GM19239 (cell line): ENCODE results near the gene HPCAL1.
A peak's percentile ranks its signal among the peaks of the same experiment; 100 is the strongest.

ENCODE experiments used
- DNase-seq: peaks from one replicate; pipeline ENCODE4 v3.0.0; 2011; ENCODE audit warnings: low spot score; ENCODE audit not compliant: insufficient read length
- FAIRE-seq: peaks from 2 replicates; lab custom pipeline; 2011; peaks lifted over from hg19 to GRCh38; lab: Jason Lieb, UNC

Gene HPCAL1

DNA sequence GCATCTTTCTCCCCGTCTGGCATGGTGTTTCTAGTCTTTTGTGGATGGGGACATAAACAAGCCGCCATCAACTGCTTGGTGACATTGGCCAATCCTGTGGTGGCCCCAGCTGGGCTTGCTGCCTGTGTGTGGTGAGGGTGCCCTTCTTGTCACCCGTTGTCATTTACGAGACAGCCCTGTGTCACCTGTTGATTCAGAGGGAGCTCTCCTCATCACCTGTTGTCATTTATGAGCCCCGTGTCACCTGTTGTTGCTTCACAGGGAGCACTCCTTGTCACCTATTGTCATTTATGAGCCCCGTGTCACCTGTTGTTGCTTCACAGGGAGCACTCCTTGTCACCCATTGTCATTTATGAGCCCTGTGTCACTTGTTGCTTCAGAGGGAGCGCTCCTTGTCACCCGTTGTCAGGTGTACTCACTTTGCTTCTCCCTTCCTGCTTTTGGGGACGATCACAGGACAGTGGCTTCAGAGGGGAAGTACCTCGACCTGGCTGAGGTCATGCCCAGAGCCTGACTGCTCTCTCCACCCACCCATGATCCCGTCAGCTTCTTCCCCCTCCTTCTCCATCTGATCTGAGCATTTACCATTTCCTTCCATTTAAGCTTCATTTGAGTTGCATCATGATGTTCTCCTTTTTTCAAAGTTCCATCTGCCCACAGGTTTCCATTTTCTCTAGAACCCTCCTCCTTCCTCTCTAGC is 29.1 kb downstream of the HPCAL1 start:
- DNase-seq (peak; percentile 48), FAIRE-seq (peak; percentile 77)

DNA sequence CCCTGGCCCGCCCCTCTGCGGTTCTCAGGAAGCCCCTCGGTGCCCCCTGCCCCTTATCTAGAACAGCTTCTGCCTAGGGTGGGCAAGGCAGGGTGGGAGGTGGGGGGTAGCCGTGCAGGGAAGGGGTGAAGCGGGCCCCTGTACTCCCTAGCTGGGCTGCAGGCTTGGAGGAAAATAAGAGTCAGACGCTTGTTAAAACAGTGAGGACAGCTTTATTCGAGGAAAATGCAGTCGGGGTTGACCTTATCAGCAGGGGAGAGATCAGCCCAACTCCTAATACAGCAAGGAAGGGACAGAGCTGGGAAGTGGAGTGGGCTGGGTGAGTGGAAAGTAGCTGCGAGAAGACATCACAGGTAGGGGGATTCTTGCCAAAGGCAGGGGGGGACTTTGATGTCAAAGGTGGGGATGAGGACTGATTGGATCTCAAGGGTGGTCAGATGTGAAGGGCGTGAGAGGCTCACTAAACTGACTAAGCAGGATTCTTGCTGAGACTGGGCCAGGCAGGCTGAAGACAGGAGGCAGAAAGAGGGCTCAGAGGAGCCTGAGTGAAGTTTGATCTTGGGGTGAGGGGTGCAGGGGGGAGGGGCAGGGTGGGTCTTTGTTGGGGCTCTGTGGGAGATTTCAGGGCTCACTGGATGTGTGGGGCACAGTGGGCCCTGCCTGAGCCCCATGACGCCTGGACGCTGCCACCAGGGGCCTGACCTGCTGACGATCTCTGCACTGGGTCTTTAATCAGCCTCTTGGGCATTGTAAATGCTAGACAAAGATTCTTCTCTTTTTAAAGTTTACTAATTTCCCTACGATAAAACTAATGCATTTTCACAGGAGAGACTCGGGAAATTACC is 29.9 kb downstream of the HPCAL1 start:
- no peak for DNase-seq
- no peak for FAIRE-seq

DNA sequence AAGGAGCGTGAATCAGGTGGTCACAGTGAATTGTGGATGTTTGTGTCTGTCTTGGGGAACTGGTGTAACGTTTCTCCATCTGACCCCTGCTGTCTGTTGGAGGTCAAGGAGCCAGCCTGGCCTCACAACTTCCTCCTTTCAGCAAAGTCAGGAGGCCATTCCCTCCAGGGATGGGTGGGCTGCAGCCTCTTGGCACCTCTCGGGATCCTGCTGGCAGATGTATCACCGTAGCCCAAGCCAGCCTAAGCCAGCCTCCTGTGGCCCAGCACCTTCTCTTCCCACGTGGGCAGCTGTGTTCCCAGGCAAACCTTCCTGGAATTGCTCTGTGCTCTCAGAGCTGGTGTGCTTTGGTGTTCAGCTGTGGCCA is 30.5 kb downstream of the HPCAL1 start:
- FAIRE-seq: no peak
- DNase-seq: no peak

DNA sequence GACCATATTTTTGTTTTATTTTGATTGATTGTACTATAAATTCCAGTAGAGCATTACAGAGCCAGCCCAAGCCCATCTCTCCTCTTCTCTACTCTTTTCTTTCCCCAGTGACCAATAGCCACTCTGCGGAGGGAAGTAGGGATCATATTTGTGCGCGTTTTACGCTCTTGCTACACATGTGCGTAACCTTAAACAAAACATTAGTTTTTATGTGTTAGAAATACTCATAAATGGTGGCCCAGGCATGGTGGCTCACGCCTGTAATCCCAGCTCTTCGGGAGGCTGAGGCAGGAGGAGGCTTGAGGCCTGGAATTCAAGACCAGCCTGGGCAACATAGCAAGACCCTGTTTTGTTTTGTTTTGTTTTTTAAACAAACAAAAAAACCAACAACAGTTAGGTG is 31.3 kb downstream of the HPCAL1 start:
- DNase-seq (no peak), FAIRE-seq (no peak)

DNA sequence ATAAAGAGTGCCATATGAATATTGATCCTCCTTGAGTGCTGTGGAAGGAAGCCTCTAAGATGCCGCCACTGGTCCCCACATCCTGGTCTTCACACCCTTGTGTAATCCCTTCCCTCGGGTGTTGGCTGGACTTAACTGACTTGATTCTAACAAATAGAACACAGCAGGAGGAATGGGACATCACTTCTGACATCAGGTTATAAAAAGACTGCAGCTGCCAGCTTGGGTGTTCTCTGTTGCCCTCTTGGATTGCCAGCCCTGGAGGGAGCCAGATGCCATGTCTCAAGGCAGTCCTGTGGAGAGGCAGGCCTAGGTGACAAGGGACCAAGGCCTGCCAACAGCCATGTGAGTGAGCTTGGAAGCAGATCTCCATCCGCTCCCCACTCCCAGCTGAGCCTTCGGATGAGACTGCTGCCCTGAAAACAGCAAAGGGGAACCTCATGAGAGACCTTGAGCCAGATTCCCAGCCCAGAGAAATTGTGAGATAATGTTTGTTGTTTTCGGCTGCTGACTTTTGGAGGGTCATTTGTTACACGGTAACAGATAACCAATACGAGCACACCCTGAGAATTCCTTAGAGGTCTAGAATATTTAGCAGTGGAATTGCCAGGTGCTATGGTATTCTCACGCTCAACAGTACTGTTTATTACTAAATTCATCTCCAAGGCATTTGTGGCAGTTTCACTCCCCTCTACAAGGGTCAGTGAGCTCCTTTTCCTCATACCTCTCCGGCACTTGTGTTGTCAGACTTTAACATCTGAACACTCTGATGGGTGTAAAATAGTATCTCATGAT is 32.5 kb downstream of the HPCAL1 start:
- no peak for DNase-seq
- no peak for FAIRE-seq

DNA sequence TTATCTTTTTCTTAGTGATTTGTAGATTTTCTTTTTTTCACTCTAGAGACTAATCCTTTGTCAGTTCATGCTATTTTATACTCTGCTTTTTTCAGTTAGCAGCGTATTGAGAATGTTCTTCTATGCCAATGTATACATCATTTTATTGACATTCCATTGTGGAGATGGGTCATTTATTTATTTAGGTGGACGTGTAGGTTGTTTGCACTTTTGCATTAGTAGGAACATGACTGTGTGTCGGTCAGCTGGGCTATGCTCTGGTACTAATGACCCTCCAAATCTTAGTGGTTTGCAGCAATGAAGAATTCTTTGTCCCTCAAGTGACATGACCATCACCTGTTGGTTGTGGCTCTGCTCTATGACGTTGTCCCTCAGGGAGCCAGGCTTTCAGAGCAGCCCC is 33.6 kb downstream of the HPCAL1 start:
- no peak for DNase-seq
- no peak for FAIRE-seq

DNA sequence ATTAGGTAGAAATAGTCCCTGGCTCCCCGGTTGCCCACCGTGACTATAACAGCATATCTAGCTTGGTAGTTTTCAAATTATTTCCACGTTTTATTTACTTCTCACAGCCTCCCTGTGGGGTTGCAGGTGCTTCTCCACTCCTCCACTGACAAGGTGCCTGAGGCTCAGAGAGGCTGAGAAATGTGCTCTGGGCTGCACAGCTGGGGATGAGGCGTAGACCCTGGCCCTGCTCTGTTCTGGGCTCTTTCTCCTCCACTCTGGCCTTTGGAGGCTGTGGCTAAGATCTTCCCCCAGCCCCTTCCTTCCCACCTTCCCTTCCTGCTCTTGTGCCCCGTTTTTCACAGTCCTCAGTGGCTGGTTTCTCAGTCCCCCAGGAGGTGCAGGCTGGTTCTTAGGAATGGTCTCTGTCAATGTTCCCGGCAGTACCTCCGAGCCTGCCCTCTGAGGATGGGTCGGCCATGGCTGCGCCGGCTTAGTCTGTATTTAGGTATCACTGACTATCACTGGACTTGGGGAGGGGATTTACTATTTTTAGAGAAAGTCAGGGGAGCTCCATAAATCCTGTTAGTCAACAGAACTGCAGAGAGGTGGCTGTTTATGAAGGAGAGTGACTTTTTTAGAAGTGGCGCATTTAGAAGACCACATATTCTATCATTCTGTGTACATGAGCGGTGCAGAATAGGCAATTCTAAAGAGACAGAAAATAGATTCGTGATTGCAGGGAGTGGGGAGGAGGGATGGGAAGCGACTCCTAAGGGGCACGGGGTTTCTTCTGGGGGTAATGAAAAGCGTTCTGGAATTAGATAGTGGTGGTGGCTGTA is 35.0 kb downstream of the HPCAL1 start:
- FAIRE-seq (no peak), DNase-seq (no peak)

DNA sequence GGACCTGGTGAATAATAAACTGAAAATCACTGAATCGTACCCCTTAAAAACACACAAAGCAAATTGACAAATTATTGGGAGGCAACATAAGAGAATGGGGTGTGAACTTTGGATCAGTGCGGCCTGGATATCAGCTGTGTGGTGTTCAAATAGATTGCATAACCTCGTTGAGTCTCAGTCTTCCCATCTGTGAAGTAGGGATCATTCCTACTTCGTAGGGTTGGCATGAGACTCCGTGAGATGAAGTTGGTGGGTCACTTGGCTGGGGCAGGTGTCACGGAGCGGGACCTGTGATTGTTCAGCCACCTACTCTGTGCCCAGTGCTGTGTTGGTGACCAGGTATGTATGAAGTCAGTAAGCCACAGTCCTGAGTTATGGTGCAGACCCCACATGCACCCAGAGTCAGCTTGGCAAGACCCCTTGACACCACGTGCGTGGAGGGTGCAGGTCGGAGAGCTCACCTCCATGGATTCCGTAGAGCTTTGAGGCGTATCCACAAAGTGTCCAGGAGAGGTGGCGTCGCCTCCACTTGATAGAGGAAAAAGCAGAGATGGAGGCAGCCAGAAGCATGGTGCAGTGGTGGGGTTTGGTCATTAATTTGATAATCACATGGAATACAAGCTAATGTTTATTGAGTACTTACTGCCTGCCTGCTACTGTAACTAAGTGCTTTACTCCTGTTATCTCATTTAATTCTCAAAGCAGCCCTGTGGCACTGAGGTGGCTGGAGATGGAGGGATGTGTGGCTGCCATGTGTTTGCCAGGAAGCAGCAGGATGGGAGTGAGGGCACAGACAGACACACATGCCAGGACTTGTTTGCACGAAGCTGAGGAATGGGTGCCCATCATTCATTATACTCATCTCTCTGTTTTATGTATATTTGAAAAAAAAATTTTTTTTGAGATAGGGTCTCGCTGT is 35.8 kb downstream of the HPCAL1 start:
- DNase-seq (no peak), FAIRE-seq (no peak)

DNA sequence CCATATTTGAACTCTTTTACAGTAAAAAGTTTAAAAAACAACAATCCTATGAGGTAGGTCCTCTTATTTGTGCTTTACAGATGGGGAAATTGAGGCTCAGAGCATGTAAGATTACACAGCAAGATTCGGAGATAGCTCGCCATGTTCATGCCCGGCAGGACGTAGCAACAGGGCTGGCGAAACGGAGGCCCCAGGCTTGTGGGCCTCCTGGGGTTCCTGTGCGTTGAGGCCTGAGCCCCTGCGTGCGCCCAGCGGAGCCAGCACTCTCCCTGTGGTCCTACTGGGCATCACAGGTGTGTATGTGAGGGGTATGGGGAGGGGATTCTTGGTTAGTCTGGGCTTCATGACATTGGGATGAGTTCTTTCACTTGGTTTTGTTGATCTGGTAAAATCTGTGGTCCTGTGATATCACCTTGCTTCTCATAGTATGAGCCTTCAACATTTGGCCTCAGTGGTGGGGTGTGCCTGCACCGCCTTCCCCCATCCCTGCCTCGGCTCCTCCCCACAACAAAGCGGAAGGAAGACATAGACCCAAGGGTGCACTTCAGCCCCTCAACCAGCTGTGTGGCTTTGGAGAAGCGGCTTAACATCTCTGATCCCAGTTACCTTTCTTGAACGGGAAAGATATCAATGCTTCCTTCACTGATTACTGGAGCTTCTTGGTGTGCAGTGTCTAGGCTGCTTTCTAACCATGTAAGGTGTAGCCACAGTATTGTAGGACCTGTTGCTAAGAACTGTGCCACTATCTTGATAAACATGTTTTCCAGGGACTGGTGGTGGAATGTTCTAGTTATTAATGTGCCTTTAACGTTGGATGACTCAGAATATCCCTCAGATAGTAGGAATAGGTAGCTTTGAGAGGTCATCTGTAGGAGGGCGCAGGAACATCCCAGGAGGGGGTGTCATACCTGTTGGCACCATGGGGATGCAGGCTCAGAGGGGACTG is 37.2 kb downstream of the HPCAL1 start:
- DNase-seq (no peak), FAIRE-seq (no peak)

DNA sequence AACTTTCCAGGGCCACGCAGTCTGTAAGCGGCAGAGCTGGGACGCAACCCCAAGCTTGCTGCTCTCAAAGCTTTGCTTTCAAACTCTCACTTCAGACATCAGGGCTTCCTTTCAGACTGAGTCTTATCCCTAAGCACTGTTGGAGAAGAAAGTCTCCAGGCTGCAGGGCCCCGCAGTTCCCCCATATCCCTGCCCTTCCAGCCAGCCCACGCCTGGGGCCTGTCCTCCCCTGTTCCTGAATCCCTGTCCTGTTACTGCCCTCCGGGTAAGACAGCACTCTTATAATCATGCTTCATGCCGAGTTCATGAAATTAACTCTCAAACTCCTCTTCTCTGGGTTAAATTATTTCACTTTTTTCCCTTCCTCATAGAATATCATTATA is 37.9 kb downstream of the HPCAL1 start:
- FAIRE-seq: no peak
- no peak for DNase-seq

DNA sequence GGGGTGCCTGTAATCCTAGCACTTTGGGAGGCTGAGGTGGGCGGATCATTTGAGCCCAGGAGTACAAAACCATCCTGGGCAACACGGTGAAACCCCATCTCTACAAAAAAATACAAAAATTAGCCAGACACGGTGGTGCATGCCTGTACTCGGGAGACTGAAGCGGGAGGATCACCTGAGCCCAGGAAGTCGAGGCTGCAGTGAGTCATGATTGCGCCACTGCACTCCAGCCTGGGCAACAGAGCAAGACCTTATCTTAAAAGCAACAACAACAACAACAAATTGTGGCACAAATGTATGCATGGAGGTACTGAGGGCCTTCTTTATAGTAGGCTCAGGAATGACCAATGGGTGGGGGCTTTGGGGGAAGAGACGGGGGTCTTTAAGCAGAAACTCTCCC is 38.5 kb downstream of the HPCAL1 start:
- no peak for DNase-seq
- FAIRE-seq: no peak

DNA sequence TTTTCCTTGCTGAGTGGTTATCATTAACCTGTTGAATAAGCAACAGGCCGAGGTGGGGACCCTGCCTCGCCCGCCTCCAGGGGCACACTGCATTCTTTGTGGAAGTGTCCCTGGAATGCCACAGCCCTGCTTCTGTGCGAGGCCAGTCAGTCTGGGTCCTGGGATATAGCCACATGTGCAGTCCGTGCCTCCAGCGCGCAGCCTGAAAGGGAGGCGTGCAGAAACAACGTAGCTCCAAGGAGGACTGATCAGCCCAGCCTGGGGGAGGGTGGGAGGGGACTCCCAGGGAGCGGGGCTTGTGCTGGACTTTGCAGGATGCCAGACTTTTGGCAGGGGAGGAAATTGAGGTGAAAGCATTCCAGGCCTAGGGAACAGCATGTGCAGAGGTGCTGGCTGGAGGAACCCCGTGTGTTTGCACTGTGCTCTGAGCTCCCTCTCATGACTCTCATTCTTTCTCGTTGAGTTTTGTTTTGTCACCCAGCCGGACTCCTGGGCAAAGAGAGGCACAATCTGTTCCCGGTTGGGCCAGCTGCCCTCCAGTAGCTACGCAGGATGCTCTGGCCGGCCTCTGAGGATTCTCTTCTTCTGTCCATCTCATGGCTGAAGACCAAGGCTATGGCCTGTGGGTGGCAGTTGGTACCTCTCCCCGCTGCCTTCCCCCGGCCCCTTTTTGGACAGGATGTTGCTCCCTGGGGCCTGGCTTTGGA is 39.7 kb downstream of the HPCAL1 start:
- DNase-seq: no peak
- no peak for FAIRE-seq

DNA sequence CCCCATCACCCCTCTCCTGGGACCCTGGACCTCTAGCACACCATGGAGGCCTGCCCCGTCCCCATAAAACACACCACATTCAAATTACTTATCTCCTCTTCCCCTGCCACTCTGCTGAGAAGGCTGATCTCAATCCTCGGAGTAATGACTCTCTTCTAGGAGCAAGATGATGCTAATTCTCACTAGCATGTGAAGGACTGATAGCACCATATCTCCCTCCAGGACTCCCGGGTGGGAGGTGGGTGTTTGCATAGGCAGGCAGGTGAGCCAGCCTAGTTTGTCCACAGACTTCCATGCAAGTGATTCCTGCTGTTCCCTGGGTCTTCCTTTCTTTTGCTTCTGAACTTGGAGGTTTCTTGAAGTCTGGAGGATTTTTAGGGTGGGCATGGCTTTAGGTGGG is 40.5 kb downstream of the HPCAL1 start:
- FAIRE-seq (no peak), DNase-seq (no peak)

DNA sequence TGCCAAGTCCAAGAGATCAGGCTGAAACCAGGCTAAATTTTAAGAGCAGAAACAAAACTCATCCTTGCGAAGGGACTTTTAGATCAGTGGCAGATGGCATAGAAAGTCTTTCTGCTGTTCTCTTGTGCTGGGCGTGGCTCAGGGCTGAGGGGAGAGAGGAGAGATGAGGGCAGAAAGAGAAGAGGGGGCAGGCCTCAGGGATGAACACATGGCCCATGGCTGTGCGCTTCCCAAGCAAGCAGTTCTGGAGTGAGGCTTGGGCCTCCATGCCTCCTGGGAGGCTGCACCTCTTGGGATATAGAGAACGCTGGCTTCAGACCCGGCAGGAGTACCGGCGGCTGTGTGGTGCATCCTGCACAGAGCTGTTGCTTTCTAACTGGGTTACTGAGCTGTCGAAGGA is 41.0 kb downstream of the HPCAL1 start:
- DNase-seq (no peak), FAIRE-seq (no peak)

DNA sequence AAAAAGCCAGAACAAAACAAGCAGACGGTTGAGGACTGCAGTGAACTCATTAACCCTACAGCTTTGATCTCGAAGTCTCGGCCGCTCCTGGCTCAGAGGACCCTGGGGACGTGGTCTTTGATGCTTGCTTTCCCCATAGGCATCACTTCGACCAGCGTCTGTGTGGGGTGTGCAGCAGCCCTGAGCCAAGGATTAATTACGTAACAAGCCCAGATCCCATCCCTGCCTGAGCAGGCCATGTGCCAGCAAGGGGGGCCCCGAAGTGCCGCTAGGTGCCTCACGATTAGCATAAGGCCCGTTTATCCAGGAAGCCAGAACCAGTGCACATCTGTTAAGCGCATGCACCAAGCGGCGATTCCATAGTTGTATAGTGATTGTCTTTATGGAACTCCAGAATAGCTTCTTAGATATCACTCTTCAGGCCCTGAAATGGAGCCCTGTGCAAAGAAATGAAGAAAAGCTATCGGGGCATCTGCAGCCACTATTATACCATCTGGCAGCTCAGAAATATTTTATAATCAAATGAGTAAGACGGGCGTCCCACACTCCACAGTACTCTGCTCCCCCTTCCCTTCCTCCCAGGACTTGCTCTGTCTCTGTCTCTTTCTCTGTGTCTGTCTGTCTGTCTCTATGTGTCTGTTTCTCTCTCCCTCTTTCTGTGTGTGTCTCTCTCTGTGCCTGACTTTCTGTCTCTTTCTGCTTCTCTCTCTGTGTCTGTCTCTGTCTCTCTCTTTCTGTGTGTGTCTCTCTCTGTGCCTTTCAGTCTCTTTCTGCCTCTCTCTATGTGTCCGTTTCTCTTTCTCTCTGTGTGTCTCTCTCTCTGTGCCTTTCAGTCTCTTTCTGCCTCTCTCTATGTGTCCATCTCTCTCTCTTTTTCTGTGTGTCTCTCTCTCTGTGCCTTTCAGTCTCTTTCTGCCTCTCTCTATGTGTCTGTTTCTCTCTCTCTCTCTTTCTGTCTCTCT is 41.7 kb downstream of the HPCAL1 start:
- FAIRE-seq (no peak), DNase-seq (no peak)

DNA sequence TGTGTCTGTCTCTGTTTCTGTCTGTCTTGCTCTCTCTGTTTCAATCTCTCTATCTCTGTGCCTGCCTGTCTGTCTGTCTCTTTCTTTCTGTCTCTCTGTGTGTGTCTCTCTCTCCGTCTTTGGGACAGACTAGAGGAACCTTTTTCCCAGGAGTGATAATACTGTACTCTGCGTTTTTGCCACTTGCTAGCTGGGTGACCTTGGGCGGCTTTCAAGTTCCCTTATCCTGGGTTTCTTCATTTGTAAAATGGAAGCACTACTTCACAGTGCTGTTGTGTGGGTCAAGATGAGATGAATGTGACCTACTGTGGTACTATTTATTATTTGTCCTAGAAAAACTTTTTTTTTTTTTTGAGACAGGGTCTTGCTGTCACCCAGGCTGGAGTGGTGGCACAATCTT is 42.4 kb downstream of the HPCAL1 start:
- DNase-seq: no peak
- FAIRE-seq: no peak
